B cell (primary cell): Measurements from ENCODE around the gene CMC1. TPM values are rescaled to one million over a fixed set of nuclear protein-coding genes. Genes with fewer than 3 reads are reported as not detected.
A peak's percentile ranks its signal among the peaks of the same experiment; 100 is the strongest.

ENCODE experiments used
- ATAC-seq: fragments of 200-7000 bp; cut with Tn5 transposase; one replicate; pipeline ENCODE4 v1.10.0; 2021; ENCODE audit warnings: low read depth, mild to moderate bottlenecking, moderate number of reproducible peaks, moderate library complexity
- CTCF ChIA-PET: fragments of 350-600 bp; sonication (Branson Sonifier 250); formaldehyde crosslinking; loops from one replicate; lab custom pipeline; 2021; ENCODE audit warnings: antibody characterized with exemption, inconsistent platforms; lab: Charles Lee
- POLR2A ChIA-PET: fragments of 350-600 bp; sonication (Branson Sonifier 250); formaldehyde crosslinking; loops from one replicate; lab custom pipeline; 2021; ENCODE audit warnings: antibody characterized with exemption; lab: Charles Lee
- DNase-seq: peaks from one replicate; pipeline ENCODE4 v3.0.0; 2013
- H2AFZ ChIP-seq: 2 replicates; pipeline ENCODE4 v1.6.1; 2012; ENCODE audit warnings: mild to moderate bottlenecking, low read depth, low read length; ENCODE audit not compliant: insufficient read depth, poor library complexity, severe bottlenecking
- H3K27ac ChIP-seq, 2 donors: 1 replicate in 1 of 2; 2 replicates in 1 of 2; pipeline ENCODE4 v1.5.1; 2012 to 2013; ENCODE audit warnings: low read length in 2 of 2, mild to moderate bottlenecking in 2 of 2, moderate library complexity in 1 of 2
- H3K27me3 ChIP-seq, 4 experiments: fragments of 200-600 bp in 1 of 4; sonication (generic) in 1 of 4; replicated peaks in 1 of 4; 1 replicate in 2 of 4; 2 replicates in 2 of 4; pipeline versions ENCODE4 v1.6.1 to v1.7.0; 2013 to 2016; ENCODE audit warnings: low read length in 3 of 4, mild to moderate bottlenecking in 2 of 4, mixed read lengths in 1 of 4, moderate library complexity in 1 of 4; ENCODE audit not compliant: insufficient read depth in 4 of 4, control insufficient read depth in 3 of 4; ENCODE audit errors: control extremely low read depth in 1 of 4
- H3K36me3 ChIP-seq, 2 experiments: replicated peaks in 1 of 2; 1 replicate in 1 of 2; 2 replicates in 1 of 2; pipeline versions ENCODE4 v1.6.1 to v1.7.1; 2013; ENCODE audit warnings: low read length in 1 of 2; ENCODE audit not compliant: insufficient read depth in 2 of 2, control insufficient read depth in 1 of 2; ENCODE audit errors: control extremely low read depth in 1 of 2, extremely low read depth in 1 of 2
- H3K4me1 ChIP-seq, 2 donors: fragments of 200-600 bp in 1 of 2; sonication (generic) in 1 of 2; 1 replicate in 1 of 2; 2 replicates in 1 of 2; pipeline versions ENCODE4 v1.5.1 to v1.6.1; 2013 to 2017; ENCODE audit warnings: low read length in 2 of 2; ENCODE audit not compliant: control insufficient read depth in 2 of 2, insufficient read depth in 2 of 2
- H3K4me2 ChIP-seq: replicated peaks from 2 replicates; pipeline ENCODE3; 2012; ENCODE audit warnings: mild to moderate bottlenecking, low read depth, low read length; ENCODE audit not compliant: poor library complexity, severe bottlenecking
- H3K4me3 ChIP-seq, 5 experiments: fragments of 200-600 bp in 1 of 5; sonication (generic) in 1 of 5; 1 replicate in 3 of 5; 2 replicates in 2 of 5; pipeline versions ENCODE4 v1.5.1 to v1.7.0; 2011 to 2016; ENCODE audit warnings: low read length in 4 of 5, mild to moderate bottlenecking in 4 of 5, low read depth in 2 of 5, control low read depth in 1 of 5, moderate library complexity in 1 of 5; ENCODE audit not compliant: insufficient read depth in 1 of 5; ENCODE audit errors: control extremely low read depth in 1 of 5, extremely low read depth in 1 of 5
- H3K79me2 ChIP-seq: fragments of 200-600 bp; sonication (generic); one replicate; pipeline ENCODE4 v1.6.0; 2016; ENCODE audit warnings: low read length; ENCODE audit not compliant: control insufficient read depth, insufficient read depth
- H3K9ac ChIP-seq: fragments of 200-600 bp; sonication (generic); 2 replicates; pipeline ENCODE4 v1.6.1; 2017; ENCODE audit warnings: mild to moderate bottlenecking, low read length, moderate library complexity
- H3K9me3 ChIP-seq, 3 donors: one replicate each; pipeline versions ENCODE4 v1.6.1 to v1.7.1; 2013; ENCODE audit warnings: low read length in 2 of 3; ENCODE audit not compliant: control insufficient read depth in 2 of 3, insufficient read depth in 1 of 3; ENCODE audit errors: control extremely low read depth in 1 of 3
- H4K20me1 ChIP-seq: 2 replicates; pipeline ENCODE4 v1.6.0; 2012; ENCODE audit warnings: mild to moderate bottlenecking, low read length; ENCODE audit not compliant: insufficient read depth, control insufficient read depth, poor library complexity, severe bottlenecking
- H3K27ac Mint-ChIP-seq: one replicate; pipeline ENCODE4 v1.8.0; 2021; ENCODE audit warnings: mixed read lengths
- H3K27me3 Mint-ChIP-seq: one replicate; pipeline ENCODE4 v1.8.0; 2021; ENCODE audit warnings: mixed read lengths
- H3K4me1 Mint-ChIP-seq: one replicate; pipeline ENCODE4 v1.8.0; 2021; ENCODE audit warnings: mixed read lengths
- H3K4me3 Mint-ChIP-seq: one replicate; pipeline ENCODE4 v1.8.0; 2021; ENCODE audit warnings: mixed read lengths
- H3K9me3 Mint-ChIP-seq: one replicate; pipeline ENCODE4 v1.8.0; 2022; ENCODE audit warnings: mixed read lengths; ENCODE audit not compliant: insufficient read depth
- CTCF ChIP-seq: fragments of 200-600 bp; IDR thresholded peaks from one replicate; pipeline ENCODE4 v1.8.0; 2022; ENCODE audit warnings: antibody characterized with exemption, mild to moderate bottlenecking
- EZH2 ChIP-seq: IDR thresholded peaks from 2 replicates; pipeline ENCODE4 v1.6.1; 2012; ENCODE audit warnings: borderline replicate concordance, low read depth, mild to moderate bottlenecking, moderate library complexity, low read length; ENCODE audit not compliant: insufficient read depth, poor library complexity, severe bottlenecking
- WGBS: methylation state at CpG from one replicate; pipeline ENCODE4 v1.1.5; 2013; ENCODE audit warnings: missing lambda C conversion rate; ENCODE audit not compliant: insufficient coverage; 5-methylcytosine and 5-hydroxymethylcytosine counted together
- intact Hi-C: fragments of 100-400 bp; cut with micrococcal nuclease; formaldehyde crosslinking; loops from one replicate; pipeline ENCODE4 v1.10.0; 2022
- polyA plus RNA-seq: library from polyadenylated mRNA; depleted of rRNA; stranded (reverse); fragments of >200 nt; gene quantifications from 2 replicates; pipeline ENCODE4 v1.2.3, GENCODE V29; 2012
- total RNA-seq, 2 donors: library from RNA; stranded (reverse); fragments of 120-200 nt in 1 of 2; gene quantifications; 1 replicate in 1 of 2; 2 replicates in 1 of 2; pipeline versions ENCODE4 v1.2.3 to v1.2.4, GENCODE V29; 2013 to 2022

Gene CMC1
- total and polyA plus RNA-seq, 2 donors (not counting 1 experiment from before 2014, with no cell fraction given) = 6.7 to 14.5 TPM

- ChIA-PET CTCF (no interaction called here), POLR2A (no interaction called here)
- TF ChIP-seq CTCF (no peak), EZH2 (no peak)
- ATAC-seq = no peak
- H3K4me1 Mint-ChIP-seq = peaks cover 12% of the 10 kb centered on the region
- no peak overlapping the region for H2AFZ ChIP-seq
- 87% methylated on average over 5 of the region's 7 CpGs for WGBS
- H3K4me3 ChIP-seq = no peak overlapping the region
- no peak for DNase-seq
- H3K27ac Mint-ChIP-seq = no peak overlapping the region
- no peaks in the 10 kb centered on the region for H3K36me3 ChIP-seq
- no peak overlapping the region for H3K27ac ChIP-seq
- no peak overlapping the region for H3K4me3 Mint-ChIP-seq
- no peak overlapping the region for H3K4me2 ChIP-seq
- H3K79me2 ChIP-seq = no peaks in the 10 kb centered on the region
- no peak overlapping the region for H3K9ac ChIP-seq
- peaks cover 0 to 5% (median 0%) of the 10 kb centered on the region in 4 experiments for H3K27me3 ChIP-seq
- H3K9me3 ChIP-seq = peaks cover 0 to 3% (median 0%) of the 10 kb centered on the region in 3 donors
- H3K9me3 Mint-ChIP-seq = no peaks in the 10 kb centered on the region
- no peaks in the 10 kb centered on the region for H3K27me3 Mint-ChIP-seq
- no peaks in the 10 kb centered on the region for H4K20me1 ChIP-seq
- intact Hi-C loops = no loop called here
- peaks cover 0 to 10% of the 10 kb centered on the region in 2 donors for H3K4me1 ChIP-seq
Measured at GRCh38 chr3:28207000-28207733, 34.3 kb upstream of the CMC1 start.

- no CpG with 5 or more reads among the region's 1 CpG for WGBS
- intact Hi-C loops = no loop called here
- H3K9me3 ChIP-seq = no peaks in the 10 kb centered on the region
- H3K4me3 Mint-ChIP-seq = peak overlapping the region; percentile 24
- peak overlapping the region; percentile 45 for H3K4me2 ChIP-seq
- POLR2A ChIA-PET = no interaction called here
- DNase-seq (no peak), ATAC-seq (no peak)
- no peak overlapping the region for H3K4me3 ChIP-seq
- H3K9ac ChIP-seq = no peak overlapping the region
- H3K79me2 ChIP-seq = no peaks in the 10 kb centered on the region
- H3K4me1 Mint-ChIP-seq = peaks cover 12% of the 10 kb centered on the region
- H3K27me3 Mint-ChIP-seq = no peaks in the 10 kb centered on the region
- H2AFZ ChIP-seq = peak overlapping the region; percentile 42
- no peaks in the 10 kb centered on the region for H3K36me3 ChIP-seq
- no peak overlapping the region for H3K27ac Mint-ChIP-seq
- CTCF ChIA-PET = no interaction called here
- no peak overlapping the region for H3K27ac ChIP-seq
- no peaks in the 10 kb centered on the region for H3K9me3 Mint-ChIP-seq
- H3K4me1 ChIP-seq = peaks cover 0 to 10% of the 10 kb centered on the region in 2 donors
- TF ChIP-seq CTCF (no peak), EZH2 (no peak)
- no peaks in the 10 kb centered on the region for H4K20me1 ChIP-seq
- no peaks in the 10 kb centered on the region for H3K27me3 ChIP-seq
Measured at GRCh38 chr3:28210968-28211713, 30.3 kb upstream of the CMC1 start.
